Measurements from ENCODE around the gene MAGI2. TPM values are rescaled to one million over a fixed set of nuclear protein-coding genes. Genes with fewer than 3 reads are reported as not detected.

The MAGI2 gene
- total and polyA plus RNA-seq, 4 donors, result 0.37 to 4.1 (median 1.4) TPM

GRCh38 chr7:78983483-78983882, 470.0 kb downstream of the MAGI2 start:
- Histone ChIP-seq H3K4me1 (ENCODE audit: control insufficient read depth in 4 of 4, insufficient read depth in 4 of 4, low read length in 3 of 4) (no peaks in the 10 kb centered on the region), H3K4me3 (ENCODE audit: low read depth in 1 of 3, low read length in 3 of 3) (no peak overlapping the region), H3K9me3 (ENCODE audit: control insufficient read depth in 4 of 4, low read length in 3 of 4) (no peaks in the 10 kb centered on the region), H3K9ac (ENCODE audit: low read depth in 1 of 2, low read length in 2 of 2) (no peak overlapping the region), H3K27ac (ENCODE audit: low read depth in 1 of 2, low read length in 2 of 2) (no peak overlapping the region), H3K36me3 (ENCODE audit: control insufficient read depth in 4 of 4, insufficient read depth in 3 of 4, low read depth in 1 of 4, low read length in 3 of 4) (no peaks in the 10 kb centered on the region), H3K27me3 (ENCODE audit: control insufficient read depth in 4 of 4, insufficient read depth in 4 of 4, low read length in 3 of 4) (no peaks in the 10 kb centered on the region)
- TF ChIP-seq FOXA1 (IDR thresholded peaks at IDR 0.05) (no peak), REST (IDR thresholded peaks at IDR 0.05) (no peak), ZBTB33 (IDR thresholded peaks at IDR 0.05) (no peak), GABPA (IDR thresholded peaks at IDR 0.05 in 1 of 2, conservative IDR thresholded peaks at IDR 0.05 in 1 of 2) (no peak), TAF1 (conservative IDR thresholded peaks at IDR 0.05) (no peak), CTCF (IDR thresholded peaks at IDR 0.05; ENCODE audit: low read depth, low read length, missing input control) (no peak), EGR1 (IDR thresholded peaks at IDR 0.05; ENCODE audit: low read depth in 2 of 2) (no peak), FOXA2 (IDR thresholded peaks at IDR 0.05) (no peak), ATF3 (IDR thresholded peaks at IDR 0.05) (no peak)
- no peak for DNase-seq (ENCODE audit: low spot score)

GRCh38 chr7:78970440-78970916, 483.0 kb downstream of the MAGI2 start:
- no peaks in the 10 kb centered on the region for H3K27me3 ChIP-seq (ENCODE audit: control insufficient read depth in 4 of 4, insufficient read depth in 4 of 4, low read length in 3 of 4)
- H3K27ac ChIP-seq (ENCODE audit: low read depth in 1 of 2, low read length in 2 of 2), result no peak overlapping the region
- H3K9ac ChIP-seq (ENCODE audit: low read depth in 1 of 2, low read length in 2 of 2), result no peak overlapping the region
- DNase-seq (ENCODE audit: low spot score), result no peak
- no peaks in the 10 kb centered on the region for H3K36me3 ChIP-seq (ENCODE audit: control insufficient read depth in 4 of 4, insufficient read depth in 3 of 4, low read depth in 1 of 4, low read length in 3 of 4)
- H3K4me1 ChIP-seq (ENCODE audit: control insufficient read depth in 4 of 4, insufficient read depth in 4 of 4, low read length in 3 of 4), result no peaks in the 10 kb centered on the region
- no peaks in the 10 kb centered on the region for H3K9me3 ChIP-seq (ENCODE audit: control insufficient read depth in 4 of 4, low read length in 3 of 4)
- no peak overlapping the region for H3K4me3 ChIP-seq (ENCODE audit: low read depth in 1 of 3, low read length in 3 of 3)
- TF ChIP-seq MAX (IDR thresholded peaks at IDR 0.05) (no peak), RAD21 (IDR thresholded peaks at IDR 0.05) (no peak), JUND (IDR thresholded peaks at IDR 0.05) (no peak), HNF4G (IDR thresholded peaks at IDR 0.05) (no peak), ZBTB33 (IDR thresholded peaks at IDR 0.05) (no peak), NR2F2 (IDR thresholded peaks at IDR 0.05) (no peak), CTCF (IDR thresholded peaks at IDR 0.05; ENCODE audit: low read depth, low read length, missing input control) (no peak), GABPA (IDR thresholded peaks at IDR 0.05 in 1 of 2, conservative IDR thresholded peaks at IDR 0.05 in 1 of 2) (no peak), REST (IDR thresholded peaks at IDR 0.05) (no peak)

Data from liver (tissue), 9 donors.